ENCODE results near the gene TMEM184A.

DNA sequence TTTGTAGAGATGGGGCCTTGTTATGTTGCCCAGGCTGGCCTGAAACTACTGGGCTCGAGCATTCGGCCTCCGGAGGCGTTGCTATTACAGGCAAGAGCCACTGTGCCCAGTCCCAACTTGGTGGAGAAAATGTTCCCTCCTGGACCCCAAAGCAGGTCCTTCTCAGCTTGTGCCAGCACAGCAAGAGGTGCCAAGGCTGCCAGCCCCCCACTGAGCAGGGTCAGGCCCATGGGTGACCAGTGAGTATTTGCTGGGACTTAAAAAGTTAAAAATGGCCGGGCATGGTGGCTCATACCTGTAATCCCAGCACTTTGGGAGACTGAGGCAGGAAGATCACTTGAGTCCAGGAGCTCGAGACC is 20.9 kb downstream of the TMEM184A start:
- TF ChIP-seq POLR2AphosphoS2 (conservative IDR thresholded peaks at IDR 0.05; ENCODE audit: low read length) (peak; percentile 65; the same call in 1 of the 2 replicates), EP300 (IDR thresholded peaks at IDR 0.05) (no peak), KDM1A (IDR thresholded peaks at IDR 0.05; ENCODE audit: low read depth) (no peak), POLR2A (IDR thresholded peaks at IDR 0.05; ENCODE audit: low read length) (no peak), NPAS2 (CRISPR knock-in tag; IDR thresholded peaks at IDR 0.05; ENCODE audit: borderline replicate concordance) (no peak), MAFK (IDR thresholded peaks at IDR 0.05; ENCODE audit: partially characterized antibody) (no peak)
- TF ChIP-seq, protein P1, sequence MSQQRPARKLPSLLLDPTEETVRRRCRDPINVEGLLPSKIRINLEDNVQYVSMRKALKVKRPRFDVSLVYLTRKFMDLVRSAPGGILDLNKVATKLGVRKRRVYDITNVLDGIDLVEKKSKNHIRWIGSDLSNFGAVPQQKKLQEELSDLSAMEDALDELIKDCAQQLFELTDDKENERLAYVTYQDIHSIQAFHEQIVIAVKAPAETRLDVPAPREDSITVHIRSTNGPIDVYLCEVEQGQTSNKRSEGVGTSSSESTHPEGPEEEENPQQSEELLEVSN (IDR thresholded peaks at IDR 0.05; ENCODE audit: borderline replicate concordance, low read depth): no peak
- TF ChIP-seq, protein P2, sequence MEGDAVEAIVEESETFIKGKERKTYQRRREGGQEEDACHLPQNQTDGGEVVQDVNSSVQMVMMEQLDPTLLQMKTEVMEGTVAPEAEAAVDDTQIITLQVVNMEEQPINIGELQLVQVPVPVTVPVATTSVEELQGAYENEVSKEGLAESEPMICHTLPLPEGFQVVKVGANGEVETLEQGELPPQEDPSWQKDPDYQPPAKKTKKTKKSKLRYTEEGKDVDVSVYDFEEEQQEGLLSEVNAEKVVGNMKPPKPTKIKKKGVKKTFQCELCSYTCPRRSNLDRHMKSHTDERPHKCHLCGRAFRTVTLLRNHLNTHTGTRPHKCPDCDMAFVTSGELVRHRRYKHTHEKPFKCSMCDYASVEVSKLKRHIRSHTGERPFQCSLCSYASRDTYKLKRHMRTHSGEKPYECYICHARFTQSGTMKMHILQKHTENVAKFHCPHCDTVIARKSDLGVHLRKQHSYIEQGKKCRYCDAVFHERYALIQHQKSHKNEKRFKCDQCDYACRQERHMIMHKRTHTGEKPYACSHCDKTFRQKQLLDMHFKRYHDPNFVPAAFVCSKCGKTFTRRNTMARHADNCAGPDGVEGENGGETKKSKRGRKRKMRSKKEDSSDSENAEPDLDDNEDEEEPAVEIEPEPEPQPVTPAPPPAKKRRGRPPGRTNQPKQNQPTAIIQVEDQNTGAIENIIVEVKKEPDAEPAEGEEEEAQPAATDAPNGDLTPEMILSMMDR (IDR thresholded peaks at IDR 0.05): no peak
- TF ChIP-seq, protein P3, sequence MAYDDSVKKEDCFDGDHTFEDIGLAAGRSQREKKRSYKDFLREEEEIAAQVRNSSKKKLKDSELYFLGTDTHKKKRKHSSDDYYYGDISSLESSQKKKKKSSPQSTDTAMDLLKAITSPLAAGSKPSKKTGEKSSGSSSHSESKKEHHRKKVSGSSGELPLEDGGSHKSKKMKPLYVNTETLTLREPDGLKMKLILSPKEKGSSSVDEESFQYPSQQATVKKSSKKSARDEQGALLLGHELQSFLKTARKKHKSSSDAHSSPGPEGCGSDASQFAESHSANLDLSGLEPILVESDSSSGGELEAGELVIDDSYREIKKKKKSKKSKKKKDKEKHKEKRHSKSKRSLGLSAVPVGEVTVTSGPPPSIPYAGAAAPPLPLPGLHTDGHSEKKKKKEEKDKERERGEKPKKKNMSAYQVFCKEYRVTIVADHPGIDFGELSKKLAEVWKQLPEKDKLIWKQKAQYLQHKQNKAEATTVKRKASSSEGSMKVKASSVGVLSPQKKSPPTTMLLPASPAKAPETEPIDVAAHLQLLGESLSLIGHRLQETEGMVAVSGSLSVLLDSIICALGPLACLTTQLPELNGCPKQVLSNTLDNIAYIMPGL (CRISPR knock-in tag; IDR thresholded peaks at IDR 0.05; ENCODE audit: borderline replicate concordance): no peak
- TF ChIP-seq, protein P4, sequence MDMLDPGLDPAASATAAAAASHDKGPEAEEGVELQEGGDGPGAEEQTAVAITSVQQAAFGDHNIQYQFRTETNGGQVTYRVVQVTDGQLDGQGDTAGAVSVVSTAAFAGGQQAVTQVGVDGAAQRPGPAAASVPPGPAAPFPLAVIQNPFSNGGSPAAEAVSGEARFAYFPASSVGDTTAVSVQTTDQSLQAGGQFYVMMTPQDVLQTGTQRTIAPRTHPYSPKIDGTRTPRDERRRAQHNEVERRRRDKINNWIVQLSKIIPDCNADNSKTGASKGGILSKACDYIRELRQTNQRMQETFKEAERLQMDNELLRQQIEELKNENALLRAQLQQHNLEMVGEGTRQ (IDR thresholded peaks at IDR 0.05): no peak

All from A549 (cell line).